CD4-positive, alpha-beta T cell treated with Interleukin-2 at 100 ng/mL for 4 hours (primary cell): ENCODE data around the gene DNAJC8.

Experiments used
- DNase-seq: peaks from one replicate; pipeline ENCODE4 v3.0.0-alpha.2; 2020; ENCODE audit warnings: low spot score

The DNAJC8 gene, protein sequence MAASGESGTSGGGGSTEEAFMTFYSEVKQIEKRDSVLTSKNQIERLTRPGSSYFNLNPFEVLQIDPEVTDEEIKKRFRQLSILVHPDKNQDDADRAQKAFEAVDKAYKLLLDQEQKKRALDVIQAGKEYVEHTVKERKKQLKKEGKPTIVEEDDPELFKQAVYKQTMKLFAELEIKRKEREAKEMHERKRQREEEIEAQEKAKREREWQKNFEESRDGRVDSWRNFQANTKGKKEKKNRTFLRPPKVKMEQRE

DNA sequence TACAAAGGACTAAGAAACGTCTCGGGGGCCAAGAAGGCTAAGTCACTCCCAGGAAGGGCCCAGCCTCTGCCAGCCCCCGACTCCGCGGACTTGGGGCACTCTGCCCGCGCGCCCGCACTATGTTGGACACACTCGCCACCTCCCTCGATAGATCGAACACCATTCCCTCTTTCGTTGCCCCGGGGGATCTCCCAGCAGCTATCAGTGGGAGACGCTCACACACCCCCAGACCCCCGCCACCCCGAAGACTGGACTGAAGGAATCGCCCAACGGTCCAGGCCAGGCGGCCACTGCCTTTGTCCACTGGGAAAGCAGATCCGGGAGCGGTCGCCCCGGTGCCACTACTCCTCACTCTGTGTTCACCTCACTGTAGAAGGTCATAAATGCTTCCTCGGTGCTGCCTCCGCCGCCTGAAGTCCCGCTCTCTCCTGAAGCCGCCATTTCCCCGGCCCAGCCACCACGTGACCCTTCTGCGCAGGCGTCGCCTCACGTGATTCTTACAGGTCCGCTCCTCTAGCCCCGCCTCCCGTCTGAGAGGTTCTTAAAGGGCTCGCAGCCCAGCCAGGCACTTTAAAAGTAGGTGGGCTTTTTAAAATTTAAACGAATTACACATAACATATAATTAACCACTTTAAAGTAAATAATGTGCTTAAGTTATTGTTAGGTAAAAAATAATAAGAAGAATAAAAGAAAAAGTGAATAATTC, at the start of gene DNAJC8:
Gene DNAJC8, minus strand, starts transcription at position 472 of the 706 bp plus-strand sequence. Its CDS starts 31 bp downstream, at position 441.
- DNase-seq: peak; percentile 93

- DNase-seq: no peak
These were observed 49.0 kb upstream of the DNAJC8 start for GRCh38 chr1:28281608-28282425.

DNA sequence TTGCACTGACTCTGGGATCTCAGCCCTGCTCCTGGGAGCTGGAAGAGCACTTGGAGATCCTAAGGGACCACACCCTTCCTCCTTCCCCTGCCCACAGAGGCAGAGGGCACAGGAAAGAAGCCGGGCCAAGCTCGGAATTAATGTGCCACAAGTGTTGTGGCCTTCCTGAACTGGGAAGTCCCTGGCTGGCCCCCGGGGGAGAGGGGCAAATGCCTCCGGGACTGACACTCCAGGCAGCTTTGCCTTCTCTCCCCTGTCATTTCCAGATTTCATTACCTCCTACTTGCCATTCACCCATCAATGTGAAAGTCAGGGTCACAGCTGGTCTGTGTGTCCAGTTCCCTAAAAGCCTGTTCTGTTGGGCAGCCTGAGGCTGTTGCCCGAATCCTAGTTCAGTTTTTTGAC, 48.1 kb upstream of the DNAJC8 start:
- DNase-seq: no peak

DNA sequence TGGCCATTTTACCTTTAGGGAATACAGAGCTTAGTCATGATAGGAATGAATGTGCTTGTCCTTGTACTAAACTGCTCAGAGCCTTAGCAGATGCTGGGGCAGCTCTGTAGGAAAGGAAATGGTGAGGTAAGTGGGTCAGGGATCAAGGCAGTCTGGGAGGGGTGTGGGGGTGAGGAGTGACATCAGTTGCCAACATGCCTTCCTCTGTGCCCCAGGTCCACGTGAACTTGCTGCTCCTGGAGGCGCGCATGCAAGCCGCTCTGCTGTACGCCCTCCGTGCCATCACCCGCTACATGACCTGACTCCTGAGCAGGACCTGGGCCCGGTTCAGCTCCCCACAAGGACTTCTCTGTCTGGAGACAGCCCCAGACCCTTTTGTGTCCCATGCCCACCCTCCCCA, 47.7 kb upstream of the DNAJC8 start:
- DNase-seq: no peak

GRCh38 chr1:28279721-28280120, 46.9 kb upstream of the DNAJC8 start:
- DNase-seq: no peak

DNA sequence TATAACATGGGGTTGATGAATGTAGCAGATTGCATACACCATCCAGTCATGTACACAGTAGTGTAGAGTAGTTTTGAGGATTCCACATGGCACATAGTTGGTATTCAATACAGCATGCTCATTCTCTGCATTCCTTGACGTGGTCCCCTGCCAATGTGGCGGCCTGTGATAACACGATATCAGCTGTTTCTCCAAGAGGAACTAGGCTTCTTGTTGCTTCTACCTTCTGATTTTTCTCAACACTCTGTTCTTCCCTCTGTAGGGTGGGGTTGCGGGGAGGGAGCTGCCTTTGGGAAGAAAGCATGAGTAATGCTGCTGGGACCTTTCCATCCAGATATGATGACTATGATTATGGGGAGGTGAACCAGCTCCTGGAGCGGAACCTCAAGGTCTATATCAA, 45.9 kb upstream of the DNAJC8 start:
- DNase-seq: no peak

- DNase-seq: no peak
These were observed 40.5 kb upstream of the DNAJC8 start for GRCh38 chr1:28273216-28273860.

- no peak for DNase-seq
These were observed 39.5 kb upstream of the DNAJC8 start for GRCh38 chr1:28272215-28272852.

DNA sequence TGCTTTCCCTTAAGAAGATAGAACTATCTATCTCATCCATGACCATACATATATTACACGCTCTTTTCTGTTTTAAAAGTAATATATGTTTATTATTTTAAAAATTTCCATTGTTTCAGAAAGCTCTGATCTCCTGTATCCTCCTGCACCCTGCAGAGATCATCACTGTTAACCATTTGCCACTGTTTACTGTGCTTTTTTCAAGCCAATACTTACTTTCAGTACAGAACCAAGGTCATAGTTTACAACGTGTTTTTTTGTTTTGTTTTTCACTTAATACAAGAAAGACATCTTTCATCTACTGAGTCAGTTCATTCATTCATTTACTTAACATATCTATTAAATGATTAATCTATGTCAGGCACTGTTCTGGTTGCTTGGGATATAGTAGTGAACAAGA, 36.7 kb upstream of the DNAJC8 start:
- DNase-seq: no peak

DNA sequence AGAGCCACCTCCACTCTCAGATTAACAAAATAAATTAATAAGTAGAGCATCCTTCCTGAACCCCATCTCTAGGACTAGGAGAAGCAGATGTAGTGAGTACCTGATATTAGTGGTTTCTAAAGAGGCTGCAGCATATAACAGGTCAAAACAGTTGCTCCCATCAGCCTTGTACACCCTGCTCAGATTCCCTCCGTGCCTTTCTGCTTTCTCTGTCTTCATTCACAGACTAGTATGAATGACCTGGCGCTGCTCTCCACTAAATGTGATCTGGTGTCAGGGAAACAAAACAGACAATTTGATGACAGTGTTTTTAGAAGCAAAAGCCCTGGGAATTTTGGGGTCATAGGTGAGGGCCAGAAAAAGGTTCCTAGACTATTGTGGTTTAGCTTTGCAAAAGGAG, 34.8 kb upstream of the DNAJC8 start:
- DNase-seq: no peak

- no peak for DNase-seq
These were observed 34.1 kb upstream of the DNAJC8 start for GRCh38 chr1:28266920-28267322.

GRCh38 chr1:28265577-28265976, 32.7 kb upstream of the DNAJC8 start:
- DNase-seq: no peak

DNA sequence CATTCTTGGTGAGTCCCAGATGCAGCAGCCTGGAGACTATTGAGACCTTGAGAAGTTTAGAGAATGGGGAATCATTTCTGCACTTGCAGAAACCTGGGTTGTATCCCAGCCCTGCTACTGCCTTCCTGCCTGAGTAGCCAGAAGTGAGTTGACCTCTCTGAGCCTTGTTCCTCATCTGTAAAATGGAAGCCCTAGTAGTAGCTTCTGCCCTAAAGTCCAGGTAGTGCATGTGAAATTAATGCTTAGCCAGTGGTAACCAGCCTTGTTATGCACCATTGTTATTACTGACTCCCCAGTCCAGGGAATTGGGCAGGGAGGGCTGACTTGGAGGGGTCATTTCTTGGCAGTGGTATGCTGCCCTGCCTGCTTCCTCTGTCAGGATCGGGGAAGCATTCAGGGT, 32.1 kb upstream of the DNAJC8 start:
- no peak for DNase-seq

DNA sequence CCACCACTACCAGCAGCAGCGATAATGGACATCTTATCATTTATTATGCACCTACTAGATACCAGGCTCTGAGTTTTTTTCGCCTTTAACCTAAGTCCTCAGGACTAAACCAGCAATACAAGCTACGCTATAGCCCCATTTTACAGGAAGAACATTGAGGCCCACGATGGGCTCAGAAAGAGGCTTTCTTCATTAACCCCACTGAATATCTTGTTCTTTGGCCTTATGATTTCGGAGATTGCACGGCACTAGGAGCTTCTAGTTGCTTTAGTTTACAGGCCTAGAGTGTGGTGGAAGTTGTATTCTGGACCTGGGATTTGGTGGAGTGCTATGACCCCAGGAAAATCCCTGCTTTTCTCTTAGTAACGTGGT, 28.0 kb upstream of the DNAJC8 start:
- no peak for DNase-seq

DNA sequence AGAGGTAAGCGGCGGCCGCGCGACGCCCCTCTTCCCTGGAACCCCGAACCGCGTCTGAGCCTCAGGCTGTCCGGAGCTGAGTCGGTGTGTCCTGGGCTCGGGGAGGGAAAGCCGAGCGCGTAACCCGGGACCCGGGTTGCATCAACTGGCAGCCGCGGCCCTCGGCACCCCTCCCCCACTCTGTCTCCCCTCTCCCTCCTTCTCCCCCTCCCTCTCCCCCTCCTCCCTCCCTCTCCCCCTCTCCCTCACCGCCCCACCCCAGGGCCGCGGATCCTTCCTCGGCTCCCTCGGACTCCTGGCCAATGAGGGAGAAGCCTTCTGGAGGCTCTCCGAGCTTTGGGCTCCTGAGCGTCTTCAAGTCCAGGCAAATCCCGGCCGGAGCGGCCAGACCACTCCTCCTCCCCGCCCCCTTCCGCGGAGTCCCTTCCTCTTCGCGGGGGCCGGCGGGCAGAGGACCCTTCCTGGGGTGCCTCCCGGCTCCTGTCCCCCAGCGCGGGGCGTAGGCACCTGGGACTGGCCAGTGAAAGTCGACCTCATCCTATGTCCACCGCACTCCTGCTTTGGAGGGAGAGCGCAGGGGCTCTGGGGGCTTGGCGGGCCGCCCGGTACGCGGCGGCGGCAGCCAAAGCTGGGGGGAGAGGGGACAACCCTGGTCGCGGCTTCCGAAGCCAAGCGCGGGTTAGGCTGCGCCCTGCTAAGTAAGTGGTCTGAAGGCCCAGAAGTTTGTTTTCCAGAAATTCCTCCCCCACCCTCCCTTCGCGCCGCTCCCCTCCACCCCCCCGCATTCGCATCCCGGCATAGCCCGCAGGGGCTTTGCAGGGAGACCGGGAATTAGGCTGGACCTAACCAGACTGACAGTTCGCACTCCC, 27.3 kb upstream of the DNAJC8 start:
- DNase-seq: no peak

- peak; percentile 99 for DNase-seq
These were observed 26.6 kb upstream of the DNAJC8 start, which contains the start of gene SESN2 for GRCh38 chr1:28259252-28259933. Gene SESN2 (plus strand): TSS chr1:28259518. CDS start chr1:28259848, 330 bp downstream.

- no peak for DNase-seq
These were observed 25.9 kb upstream of the DNAJC8 start for GRCh38 chr1:28258628-28259251.

DNA sequence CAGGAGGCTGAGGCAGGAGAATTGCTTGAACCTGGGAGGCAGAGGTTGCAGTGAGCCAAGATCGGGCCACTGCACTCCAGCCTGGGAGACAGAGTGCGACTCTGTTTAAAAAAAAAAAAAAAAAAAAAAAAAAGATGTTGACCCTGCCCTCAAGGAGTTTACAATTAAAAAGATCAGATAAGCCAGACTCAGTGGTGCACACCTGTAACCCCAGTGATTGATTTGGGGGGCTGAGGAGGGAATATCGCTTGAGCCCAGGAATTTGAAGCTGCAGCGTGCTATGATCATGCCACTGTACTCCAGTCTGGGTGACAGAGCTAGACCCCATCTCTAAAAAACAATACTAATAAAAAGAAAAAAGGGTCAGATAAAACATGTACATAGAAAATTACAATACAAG, 24.9 kb upstream of the DNAJC8 start:
- no peak for DNase-seq

GRCh38 chr1:28256197-28256827, 23.5 kb upstream of the DNAJC8 start:
- peak; percentile 59 for DNase-seq
